LNCaP clone FGC (cell line): ENCODE results near the gene CRMP1.

ENCODE experiments used
- DNase-seq: peaks from one replicate; pipeline ENCODE4 v3.0.0-alpha.2; 2011; ENCODE audit warnings: low read depth
- H3K4me3 ChIP-seq: 2 replicates; pipeline ENCODE4 v1.5.1; 2011; ENCODE audit warnings: mild to moderate bottlenecking, low read depth, low read length, control low read depth
- CTCF ChIP-seq: IDR thresholded peaks from 2 replicates; pipeline ENCODE4 v1.5.1; 2012; ENCODE audit warnings: mild to moderate bottlenecking; ENCODE audit not compliant: control insufficient read depth, insufficient read depth; ENCODE audit errors: extremely low read depth

CRMP1 gene

GRCh38 chr4:5885733-5886132, 7.2 kb downstream of the CRMP1 start:
- DNase-seq = no peak
- TF ChIP-seq CTCF = no peak
- H3K4me3 ChIP-seq = no peak overlapping the region

GRCh38 chr4:5884796-5885195, 8.1 kb downstream of the CRMP1 start:
- H3K4me3 ChIP-seq = no peak overlapping the region
- TF ChIP-seq CTCF = no peak
- no peak for DNase-seq

GRCh38 chr4:5883916-5884315, 9.0 kb downstream of the CRMP1 start:
- no peak for TF ChIP-seq CTCF
- DNase-seq = no peak
- no peak overlapping the region for H3K4me3 ChIP-seq

- DNase-seq = no peak
- H3K4me3 ChIP-seq = no peak overlapping the region
- TF ChIP-seq CTCF = no peak
Observed at GRCh38 chr4:5882947-5883346, 9.9 kb downstream of the CRMP1 start.

GRCh38 chr4:5881340-5881739, 11.5 kb downstream of the CRMP1 start:
- TF ChIP-seq CTCF = no peak
- DNase-seq = no peak

GRCh38 chr4:5878359-5878758, 14.5 kb downstream of the CRMP1 start:
- no peak for TF ChIP-seq CTCF
- H3K4me3 ChIP-seq = no peak overlapping the region
- DNase-seq = no peak

More at GRCh38 chr4:5881340-5881739, 11.5 kb downstream of the CRMP1 start:
- H3K4me3 ChIP-seq = no peak overlapping the region

GRCh38 chr4:5877392-5877791, 15.5 kb downstream of the CRMP1 start:
- no peak for DNase-seq
- H3K4me3 ChIP-seq = no peak overlapping the region
- TF ChIP-seq CTCF = no peak
